EH (cell line): Measurements from ENCODE around the gene CDK5RAP1.
"Not testable (repeated sequence)": the region's sequence is repeated elsewhere in the genome, so short reads cannot be mapped to it uniquely, and the experiment has no call there.

ENCODE experiments used
- DNase-seq: peaks from one replicate; pipeline ENCODE4 v3.0.0-alpha.2; 2015; ENCODE audit warnings: low read depth

Gene CDK5RAP1

GRCh38 chr20:33401184-33401920 lies at the start of gene CDK5RAP1:
Gene CDK5RAP1, minus strand, starts transcription at chr20:33401519. Its CDS starts 4,455 bp downstream, at chr20:33397064.
- DNase-seq = peak; percentile 88

GRCh38 chr20:33450867-33451266 lies 49.5 kb upstream of the CDK5RAP1 start:
- peak; percentile 67 for DNase-seq

GRCh38 chr20:33445881-33446625 lies 44.7 kb upstream of the CDK5RAP1 start:
- no peak for DNase-seq

GRCh38 chr20:33444797-33445560 lies 43.7 kb upstream of the CDK5RAP1 start:
- DNase-seq = peak; percentile 11

- peak; percentile 84 for DNase-seq
These were observed 42.4 kb upstream of the CDK5RAP1 start, which contains the start of gene SNTA1 for GRCh38 chr20:33443512-33444239. Gene SNTA1, minus strand, starts transcription at chr20:33443763. Its CDS starts 143 bp downstream, at chr20:33443620.

GRCh38 chr20:33443006-33443511 lies 41.7 kb upstream of the CDK5RAP1 start:
- no peak for DNase-seq

GRCh38 chr20:33442136-33443005 lies 41.1 kb upstream of the CDK5RAP1 start:
- no peak for DNase-seq

GRCh38 chr20:33441142-33441955 lies 40.0 kb upstream of the CDK5RAP1 start:
- no peak for DNase-seq

- not testable (repeated sequence) for DNase-seq
These were observed 39.2 kb upstream of the CDK5RAP1 start for GRCh38 chr20:33440562-33440961.

- DNase-seq = no peak
These were observed 37.2 kb upstream of the CDK5RAP1 start for GRCh38 chr20:33438481-33438880.

GRCh38 chr20:33437141-33437911 lies 36.0 kb upstream of the CDK5RAP1 start:
- peak; percentile 57 for DNase-seq

- DNase-seq = no peak
These were observed 33.1 kb upstream of the CDK5RAP1 start for GRCh38 chr20:33434434-33434833.

- peak; percentile 50 for DNase-seq
These were observed 32.3 kb upstream of the CDK5RAP1 start for GRCh38 chr20:33433465-33434234.

- DNase-seq = no peak
These were observed 30.6 kb upstream of the CDK5RAP1 start for GRCh38 chr20:33431797-33432381.

GRCh38 chr20:33423875-33424274 lies 22.6 kb upstream of the CDK5RAP1 start:
- not testable (repeated sequence) for DNase-seq

GRCh38 chr20:33423141-33423834 lies 22.0 kb upstream of the CDK5RAP1 start:
- peak; percentile 92 for DNase-seq
